ENCODE data around the gene ARL16.

ARL16 gene

DNA sequence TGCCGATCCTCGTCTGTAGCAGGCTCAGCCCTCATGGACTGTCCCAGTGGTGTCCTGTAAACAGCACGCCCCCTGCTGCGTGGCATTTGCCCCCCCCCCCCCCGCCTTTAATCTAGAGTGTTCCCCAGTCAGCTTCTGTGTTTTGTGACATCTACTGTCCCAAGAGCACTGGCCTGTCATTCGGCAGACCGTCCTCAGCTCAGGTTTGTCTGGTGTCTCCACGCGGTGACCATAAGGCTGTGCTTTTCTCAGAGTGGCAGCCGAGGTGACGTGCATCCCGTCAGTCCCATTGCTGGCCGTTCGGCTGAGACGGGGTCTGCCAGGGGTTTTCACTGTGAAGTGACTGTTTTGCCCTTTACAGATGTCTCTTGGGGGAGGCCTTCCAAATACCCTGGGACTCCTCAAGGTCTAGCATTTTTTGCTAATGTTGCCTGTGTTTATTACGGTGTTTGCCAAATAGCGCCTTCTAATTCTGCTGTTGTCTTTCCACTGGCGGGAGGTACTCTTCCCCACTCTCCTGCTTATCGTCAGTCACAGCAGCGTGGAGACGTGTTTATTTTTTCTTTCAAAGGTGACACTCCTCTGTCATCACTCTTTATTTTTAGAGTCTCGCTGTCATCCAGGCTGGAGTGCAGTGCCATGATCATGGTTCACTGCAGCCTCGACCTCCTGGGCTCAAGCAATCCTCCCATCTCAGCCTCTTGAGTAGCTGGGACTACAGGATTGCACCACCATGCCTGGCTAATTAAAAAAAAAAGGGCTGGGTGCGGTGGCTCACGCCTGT, 13.9 kb upstream of the ARL16 start:
- H3K27ac ChIP-seq: no peak overlapping the region
- H2AFZ ChIP-seq: no peak overlapping the region
- peaks cover 4% of the 10 kb centered on the region for H3K4me1 ChIP-seq
- H3K79me2 ChIP-seq: peaks cover 29% of the 10 kb centered on the region
- no peak overlapping the region for H3K4me2 ChIP-seq (ENCODE audit: low read length)
- H3K27me3 ChIP-seq (ENCODE audit: control insufficient read depth, insufficient read depth, low read length): no peaks in the 10 kb centered on the region
- no peak overlapping the region for H3K9ac ChIP-seq
- no peaks in the 10 kb centered on the region for H3K9me3 ChIP-seq (ENCODE audit: control insufficient read depth, low read length)
- H3K36me3 ChIP-seq (ENCODE audit: control insufficient read depth, insufficient read depth, low read length): no peaks in the 10 kb centered on the region
- TF ChIP-seq, protein P1, sequence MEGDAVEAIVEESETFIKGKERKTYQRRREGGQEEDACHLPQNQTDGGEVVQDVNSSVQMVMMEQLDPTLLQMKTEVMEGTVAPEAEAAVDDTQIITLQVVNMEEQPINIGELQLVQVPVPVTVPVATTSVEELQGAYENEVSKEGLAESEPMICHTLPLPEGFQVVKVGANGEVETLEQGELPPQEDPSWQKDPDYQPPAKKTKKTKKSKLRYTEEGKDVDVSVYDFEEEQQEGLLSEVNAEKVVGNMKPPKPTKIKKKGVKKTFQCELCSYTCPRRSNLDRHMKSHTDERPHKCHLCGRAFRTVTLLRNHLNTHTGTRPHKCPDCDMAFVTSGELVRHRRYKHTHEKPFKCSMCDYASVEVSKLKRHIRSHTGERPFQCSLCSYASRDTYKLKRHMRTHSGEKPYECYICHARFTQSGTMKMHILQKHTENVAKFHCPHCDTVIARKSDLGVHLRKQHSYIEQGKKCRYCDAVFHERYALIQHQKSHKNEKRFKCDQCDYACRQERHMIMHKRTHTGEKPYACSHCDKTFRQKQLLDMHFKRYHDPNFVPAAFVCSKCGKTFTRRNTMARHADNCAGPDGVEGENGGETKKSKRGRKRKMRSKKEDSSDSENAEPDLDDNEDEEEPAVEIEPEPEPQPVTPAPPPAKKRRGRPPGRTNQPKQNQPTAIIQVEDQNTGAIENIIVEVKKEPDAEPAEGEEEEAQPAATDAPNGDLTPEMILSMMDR (IDR thresholded peaks at IDR 0.05): no peak
- H3K4me3 ChIP-seq (ENCODE audit: low read depth, low read length): no peak overlapping the region

DNA sequence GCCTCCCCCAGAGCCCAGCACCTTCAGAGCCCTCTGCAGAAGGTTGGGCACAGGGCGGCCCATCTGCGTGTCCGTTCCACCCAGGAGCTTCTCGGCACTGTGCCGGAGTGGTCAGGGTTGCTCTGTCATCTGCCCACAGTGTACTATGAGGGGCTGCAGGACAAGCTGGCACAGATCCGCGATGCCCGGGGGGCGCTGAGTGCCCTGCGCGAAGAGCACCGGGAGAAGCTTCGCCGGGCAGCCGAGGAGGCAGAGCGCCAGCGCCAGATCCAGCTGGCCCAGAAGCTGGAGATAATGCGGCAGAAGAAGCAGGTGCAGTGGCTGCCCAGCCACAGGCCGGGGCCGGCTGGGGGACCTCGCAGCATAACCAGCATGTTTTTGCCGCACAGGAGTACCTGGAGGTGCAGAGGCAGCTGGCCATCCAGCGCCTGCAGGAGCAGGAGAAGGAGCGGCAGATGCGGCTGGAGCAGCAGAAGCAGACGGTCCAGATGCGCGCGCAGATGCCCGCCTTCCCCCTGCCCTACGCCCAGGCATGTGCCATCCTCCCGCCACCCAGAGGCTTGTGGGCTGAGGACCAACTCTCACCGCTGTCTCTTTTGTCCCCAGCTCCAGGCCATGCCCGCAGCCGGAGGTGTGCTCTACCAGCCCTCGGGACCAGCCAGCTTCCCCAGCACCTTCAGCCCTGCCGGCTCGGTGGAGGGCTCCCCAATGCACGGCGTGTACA, 12.8 kb upstream of the ARL16 start:
- no peaks in the 10 kb centered on the region for H3K9me3 ChIP-seq (ENCODE audit: control insufficient read depth, low read length)
- H3K27ac ChIP-seq: no peak overlapping the region
- no peak overlapping the region for H3K4me3 ChIP-seq (ENCODE audit: low read depth, low read length)
- H3K27me3 ChIP-seq (ENCODE audit: control insufficient read depth, insufficient read depth, low read length): no peaks in the 10 kb centered on the region
- TF ChIP-seq, protein P1 (IDR thresholded peaks at IDR 0.05): no peak
- H3K79me2 ChIP-seq: peaks cover 32% of the 10 kb centered on the region
- H3K36me3 ChIP-seq (ENCODE audit: control insufficient read depth, insufficient read depth, low read length): no peaks in the 10 kb centered on the region
- H3K4me2 ChIP-seq (ENCODE audit: low read length): no peak overlapping the region
- no peak overlapping the region for H2AFZ ChIP-seq
- no peak overlapping the region for H3K9ac ChIP-seq
- H3K4me1 ChIP-seq: peaks cover 4% of the 10 kb centered on the region

DNA sequence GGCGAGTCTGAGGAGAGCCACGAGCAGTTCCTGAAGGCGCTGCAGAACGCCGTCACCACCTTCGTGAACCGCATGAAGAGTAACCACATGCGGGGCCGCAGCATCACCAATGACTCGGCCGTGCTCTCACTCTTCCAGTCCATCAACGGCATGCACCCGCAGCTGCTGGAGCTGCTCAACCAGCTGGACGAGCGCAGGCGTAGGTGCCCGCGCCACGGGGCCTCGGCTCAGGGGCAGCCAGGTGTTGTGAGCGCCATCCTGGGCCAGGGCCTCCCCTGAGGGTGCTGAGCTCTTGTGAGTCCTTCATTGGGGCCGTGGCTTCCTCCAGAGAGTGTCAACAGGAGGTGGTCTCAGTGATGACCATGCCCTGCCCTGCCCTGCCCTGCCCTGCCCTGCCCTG, 12.2 kb upstream of the ARL16 start:
- TF ChIP-seq, protein P1 (IDR thresholded peaks at IDR 0.05): no peak
- no peak overlapping the region for H3K4me2 ChIP-seq (ENCODE audit: low read length)
- no peak overlapping the region for H3K27ac ChIP-seq
- H3K4me1 ChIP-seq: no peaks in the 10 kb centered on the region
- peaks cover 26% of the 10 kb centered on the region for H3K79me2 ChIP-seq
- no peak overlapping the region for H3K4me3 ChIP-seq (ENCODE audit: low read depth, low read length)
- H3K9ac ChIP-seq: no peak overlapping the region
- no peaks in the 10 kb centered on the region for H3K36me3 ChIP-seq (ENCODE audit: control insufficient read depth, insufficient read depth, low read length)
- no peaks in the 10 kb centered on the region for H3K27me3 ChIP-seq (ENCODE audit: control insufficient read depth, insufficient read depth, low read length)
- H3K9me3 ChIP-seq (ENCODE audit: control insufficient read depth, low read length): no peaks in the 10 kb centered on the region
- no peak overlapping the region for H2AFZ ChIP-seq

DNA sequence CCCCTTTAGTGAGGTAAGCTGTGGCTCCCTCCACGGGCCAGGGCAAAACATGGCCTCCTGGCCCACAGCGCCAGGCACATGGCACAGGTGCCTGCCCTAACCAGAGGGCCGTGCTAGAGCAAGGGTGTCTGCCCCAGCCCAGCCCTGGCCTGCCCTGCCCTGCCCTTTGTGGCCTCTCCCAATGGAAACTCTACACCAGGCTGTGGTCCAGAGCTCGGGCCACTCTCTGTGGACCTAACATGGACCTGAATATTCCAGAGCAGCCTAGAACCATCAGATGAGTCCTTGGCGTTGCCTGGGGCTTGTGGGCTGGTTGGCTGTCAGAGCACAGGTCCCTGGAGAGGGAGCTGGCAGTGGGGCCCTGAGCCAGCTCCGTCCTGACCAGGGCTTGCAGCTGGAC, 11.6 kb upstream of the ARL16 start:
- no peak overlapping the region for H3K4me2 ChIP-seq (ENCODE audit: low read length)
- peaks cover 23% of the 10 kb centered on the region for H3K79me2 ChIP-seq
- H3K9ac ChIP-seq: no peak overlapping the region
- no peaks in the 10 kb centered on the region for H3K36me3 ChIP-seq (ENCODE audit: control insufficient read depth, insufficient read depth, low read length)
- no peaks in the 10 kb centered on the region for H3K4me1 ChIP-seq
- no peak overlapping the region for H3K27ac ChIP-seq
- no peaks in the 10 kb centered on the region for H3K9me3 ChIP-seq (ENCODE audit: control insufficient read depth, low read length)
- H2AFZ ChIP-seq: no peak overlapping the region
- no peak overlapping the region for H3K4me3 ChIP-seq (ENCODE audit: low read depth, low read length)
- TF ChIP-seq, protein P1 (IDR thresholded peaks at IDR 0.05): no peak
- H3K27me3 ChIP-seq (ENCODE audit: control insufficient read depth, insufficient read depth, low read length): no peaks in the 10 kb centered on the region

All from parathyroid adenoma (tissue), 2 donors.